NB4 (cell line): Measurements from ENCODE around the gene ZNF214.
A peak's percentile ranks its signal among the peaks of the same experiment; 100 is the strongest.

Experiments
- DNase-seq: peaks from one replicate; pipeline ENCODE4 v3.0.0; 2010; ENCODE audit warnings: low read depth
- H3K4me3 ChIP-seq: one replicate; pipeline ENCODE4 v1.5.1; 2011; ENCODE audit warnings: mild to moderate bottlenecking, low read depth, low read length, moderate library complexity
- CTCF ChIP-seq: IDR thresholded peaks from one replicate; pipeline ENCODE4 v1.5.1; 2012; ENCODE audit warnings: low read depth, low read length
- MAX ChIP-seq: IDR thresholded peaks from 2 replicates; pipeline ENCODE4 v1.6.1; 2011; ENCODE audit warnings: low read depth, low read length
- MYC ChIP-seq: IDR thresholded peaks from 2 replicates; pipeline ENCODE4 v1.6.1; 2011; ENCODE audit warnings: low read depth, low read length
- POLR2A ChIP-seq: IDR thresholded peaks from 2 replicates; pipeline ENCODE4 v1.6.1; 2011; ENCODE audit warnings: mild to moderate bottlenecking; ENCODE audit not compliant: insufficient read length; ENCODE audit errors: extremely low read depth

Gene ZNF214

GRCh38 chr11:7021318-7021717, 1.2 kb upstream of the ZNF214 start:
- TF ChIP-seq POLR2A (no peak), MAX (no peak), MYC (no peak), CTCF (no peak)
- H3K4me3 ChIP-seq = no peak overlapping the region
- no peak for DNase-seq

DNA sequence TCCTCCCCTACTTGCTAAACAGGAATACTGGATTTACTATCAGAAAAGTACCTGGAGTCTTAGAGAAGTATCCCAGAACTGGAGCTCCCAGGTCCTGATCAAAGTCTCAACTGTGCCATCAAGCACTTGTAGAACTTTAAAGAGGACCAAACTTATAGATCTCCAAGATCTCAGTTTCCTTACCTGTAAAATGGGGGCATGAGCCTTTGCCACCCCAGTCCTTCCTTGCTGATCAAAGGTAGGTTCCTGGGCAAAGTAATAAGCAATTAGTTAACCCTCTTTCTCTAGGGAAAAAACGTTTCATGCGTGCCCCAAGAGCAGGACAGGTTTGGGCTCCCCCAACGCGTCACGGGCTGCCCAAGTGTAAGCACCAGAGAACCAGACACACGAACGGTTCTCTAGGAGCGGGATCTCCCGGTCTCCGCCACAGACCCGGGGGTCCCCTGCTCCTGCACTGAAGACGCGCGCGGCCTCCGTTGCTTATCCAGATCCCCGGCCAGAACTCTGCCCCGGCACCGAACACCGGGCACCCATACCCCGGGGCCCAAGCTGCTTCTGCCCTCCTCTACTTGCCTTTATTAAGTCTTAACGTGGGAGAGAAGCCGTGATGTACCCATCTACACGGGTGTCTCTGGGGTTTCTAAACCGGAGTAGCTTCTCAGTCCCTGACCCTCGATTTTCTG, 505 bp downstream of the ZNF214 start:
- no peak overlapping the region for H3K4me3 ChIP-seq
- TF ChIP-seq MAX (no peak), CTCF (no peak), MYC (no peak), POLR2A (no peak)
- DNase-seq = no peak

- H3K4me3 ChIP-seq = no peak overlapping the region
- no peak for DNase-seq
- TF ChIP-seq MAX (no peak), POLR2A (no peak), MYC (no peak), CTCF (no peak)
Measured at GRCh38 chr11:7016011-7016410, 4.1 kb downstream of the ZNF214 start.

DNA sequence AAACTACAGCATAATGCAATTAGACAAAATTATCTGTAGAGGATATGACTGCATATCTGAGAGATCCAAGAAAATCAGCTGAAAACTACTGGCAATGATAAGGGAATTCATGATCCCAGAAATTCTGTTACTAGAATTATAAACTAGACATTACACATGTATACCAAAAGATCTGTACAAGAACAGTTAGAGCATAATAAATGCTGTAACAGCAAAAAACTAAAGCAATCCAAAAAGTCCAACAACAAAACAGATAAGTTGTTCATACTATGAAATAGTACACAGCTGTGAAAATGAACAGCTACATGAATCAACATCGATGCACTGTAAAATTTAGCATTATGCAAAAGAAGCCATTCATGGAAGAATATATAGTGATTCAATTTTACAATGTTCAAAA, 6.0 kb downstream of the ZNF214 start:
- TF ChIP-seq MAX = no peak
- TF ChIP-seq POLR2A = no peak
- TF ChIP-seq MYC = no peak
- TF ChIP-seq CTCF = no peak
- no peak overlapping the region for H3K4me3 ChIP-seq
- no peak for DNase-seq

- H3K4me3 ChIP-seq = no peak overlapping the region
- TF ChIP-seq MYC (no peak), MAX (no peak), POLR2A (no peak), CTCF (no peak)
- DNase-seq = peak; percentile 10
Measured at GRCh38 chr11:7004482-7004881, 15.7 kb downstream of the ZNF214 start.

DNA sequence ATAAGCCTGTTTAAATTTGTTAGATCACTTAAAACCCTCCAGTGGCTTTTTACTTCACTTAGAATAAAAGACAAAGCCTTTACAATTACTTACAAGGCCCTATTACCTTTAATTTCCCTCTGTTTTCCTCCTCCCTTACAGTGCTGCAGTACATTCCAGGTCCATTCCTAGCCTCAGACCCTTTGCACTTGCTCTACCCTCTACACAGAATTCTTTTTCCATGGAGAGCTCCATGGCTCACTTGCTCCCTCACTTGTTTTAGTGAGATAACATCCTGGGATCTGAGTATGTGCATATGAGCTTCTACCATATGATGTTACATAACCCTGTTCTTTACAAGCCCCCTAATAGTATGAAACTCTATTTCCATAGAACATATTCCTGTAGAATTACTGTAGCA, 24.4 kb downstream of the ZNF214 start:
- TF ChIP-seq MAX = no peak
- TF ChIP-seq CTCF = no peak
- TF ChIP-seq POLR2A = no peak
- TF ChIP-seq MYC = no peak
- no peak for DNase-seq
- no peak overlapping the region for H3K4me3 ChIP-seq
